ENCODE measurements around the gene TLCD5.
A peak's percentile ranks its signal among the peaks of the same experiment; 100 is the strongest.

The TLCD5 gene

DNA sequence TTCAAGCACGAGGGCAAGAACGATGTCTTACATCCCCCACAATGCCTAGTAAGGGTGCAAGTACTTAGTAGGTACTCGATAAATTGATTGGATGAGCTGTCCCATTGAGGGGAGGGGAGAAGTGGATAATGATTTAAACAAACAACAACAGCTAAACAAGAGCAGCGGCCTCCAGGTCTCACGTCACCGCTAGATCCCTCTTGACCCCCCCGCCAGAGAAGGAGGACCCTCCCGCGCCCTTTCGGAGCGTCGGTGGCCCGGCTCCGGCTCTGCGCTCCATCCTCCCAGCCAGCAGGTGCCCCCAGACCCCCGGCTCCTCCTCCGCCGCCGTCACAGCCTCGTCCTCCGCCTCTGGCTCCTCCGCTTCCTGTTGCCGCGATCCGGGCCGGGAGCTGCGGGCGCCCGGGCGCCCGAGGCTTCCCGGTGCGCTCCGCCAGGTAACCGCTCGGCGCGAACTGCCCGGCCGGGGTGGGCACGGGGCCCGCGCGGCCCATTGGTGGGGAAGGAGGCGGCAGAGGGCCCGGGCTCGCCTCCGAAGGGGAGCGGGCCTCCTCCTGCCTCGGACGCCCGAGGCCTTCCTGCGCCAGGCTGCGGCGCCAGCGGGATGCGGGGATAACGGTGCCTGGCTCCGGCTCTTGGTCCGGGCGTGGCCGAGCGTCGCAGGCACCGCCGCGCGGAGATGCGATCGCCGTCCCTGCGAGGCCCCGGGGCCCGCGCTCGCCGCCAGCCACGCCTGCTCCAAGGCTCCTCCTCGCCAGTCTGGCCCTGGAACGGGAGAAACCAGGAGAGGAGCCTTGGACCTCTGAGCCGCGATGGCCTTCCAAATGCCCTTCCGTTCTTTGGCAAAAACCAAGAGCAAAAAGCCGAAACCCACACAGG, at the start of gene TLCD5:
TLCD5 (plus strand) TSS at position 368 of the 879 bp plus-strand sequence. CDS start 2,143 bp downstream, outside the sequence.
- no peak for DNase-seq

DNA sequence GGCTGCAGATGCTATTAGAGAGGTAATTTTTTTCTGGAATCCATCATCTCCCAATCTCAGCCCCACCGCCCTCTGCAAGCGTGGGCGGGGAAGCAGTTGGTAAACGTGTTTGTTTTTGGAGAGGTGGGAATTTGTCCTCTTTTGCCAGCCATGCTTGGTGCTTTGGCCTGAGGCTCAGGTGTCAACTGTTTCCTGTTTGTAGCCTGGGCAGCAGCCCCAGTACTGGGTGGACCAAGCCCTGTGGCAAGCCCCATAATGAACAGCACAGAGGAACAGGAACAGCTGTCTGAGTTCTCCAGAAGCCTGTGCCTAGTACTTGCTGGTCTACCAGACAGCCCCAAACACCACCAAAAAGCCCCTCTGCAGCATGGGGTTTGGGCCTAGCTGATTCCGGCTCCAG, 45.6 kb upstream of the TLCD5 start:
- DNase-seq, result no peak

DNA sequence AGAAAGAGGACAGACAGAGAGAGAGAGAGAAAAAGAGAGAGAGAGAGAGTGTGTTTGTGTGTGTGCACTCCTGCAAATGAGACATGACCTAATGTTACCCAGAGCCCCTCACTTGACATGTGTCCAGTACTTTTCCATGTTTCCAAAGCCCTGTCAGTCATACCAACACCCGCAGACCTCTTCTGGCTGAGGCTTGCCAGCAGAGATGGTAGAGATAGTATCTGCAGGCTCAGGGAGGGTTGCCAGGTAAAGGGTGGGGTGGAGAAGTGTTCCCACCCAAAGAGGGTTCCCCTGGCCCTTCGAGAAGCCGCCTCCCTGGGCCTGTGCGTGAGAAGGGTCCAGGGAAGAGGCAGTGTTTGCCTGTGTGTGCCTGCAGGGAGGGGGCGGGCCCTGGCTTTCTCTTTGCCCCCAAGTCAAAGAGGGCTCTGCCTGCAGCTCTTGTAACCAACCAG, 44.5 kb upstream of the TLCD5 start:
- no peak for DNase-seq

DNA sequence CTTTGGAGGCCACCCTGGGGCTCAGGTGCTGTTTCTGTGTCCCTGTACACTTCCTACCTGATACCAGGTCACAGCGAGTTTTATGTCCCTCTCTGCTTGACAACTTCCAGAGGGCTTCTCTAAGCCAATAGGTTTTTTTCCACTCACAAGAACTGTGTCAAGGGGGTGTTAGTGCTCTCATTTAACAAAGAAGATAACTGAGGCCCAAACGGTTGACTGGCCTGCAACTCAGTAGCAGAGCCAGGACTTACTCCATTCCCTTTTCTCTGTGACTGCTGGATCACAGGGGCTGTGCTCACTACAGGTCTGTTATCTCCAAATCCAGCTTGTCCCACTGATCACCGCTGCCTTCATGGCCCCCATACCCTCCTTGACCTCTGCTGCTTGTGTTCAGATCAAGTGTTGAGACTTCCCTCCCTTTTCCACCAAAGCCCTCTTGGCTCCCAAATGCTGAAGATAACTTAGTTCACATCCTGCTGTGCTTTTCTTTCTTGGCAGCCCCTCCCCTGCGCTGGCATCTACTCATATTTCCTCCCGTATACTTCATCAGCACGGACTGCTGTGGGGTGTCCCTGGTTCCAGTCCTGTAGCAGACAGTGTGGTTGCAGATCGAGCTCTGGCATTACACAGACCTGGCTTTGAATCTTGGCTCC, 43.8 kb upstream of the TLCD5 start:
- no peak for DNase-seq

DNA sequence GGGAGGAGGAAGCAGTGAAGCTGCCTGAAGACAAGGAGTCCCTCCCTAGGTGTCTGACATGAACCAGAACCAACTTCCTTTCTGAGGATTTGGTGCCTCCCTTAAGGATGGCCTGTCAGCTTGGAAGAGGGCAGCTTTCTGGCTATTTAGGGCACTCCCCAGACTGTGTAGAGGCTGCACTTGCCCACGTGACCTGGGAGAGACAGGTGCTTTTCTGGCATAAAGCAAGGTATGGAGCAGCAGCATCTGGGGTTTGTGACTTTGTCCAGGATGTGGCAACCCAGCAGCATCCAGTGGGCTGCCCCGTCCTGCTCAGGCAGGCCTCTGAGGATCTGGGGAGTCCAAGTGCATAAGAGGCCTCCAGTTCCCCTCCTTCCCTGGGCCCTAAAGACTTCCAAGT, 42.0 kb upstream of the TLCD5 start:
- DNase-seq, result no peak

DNA sequence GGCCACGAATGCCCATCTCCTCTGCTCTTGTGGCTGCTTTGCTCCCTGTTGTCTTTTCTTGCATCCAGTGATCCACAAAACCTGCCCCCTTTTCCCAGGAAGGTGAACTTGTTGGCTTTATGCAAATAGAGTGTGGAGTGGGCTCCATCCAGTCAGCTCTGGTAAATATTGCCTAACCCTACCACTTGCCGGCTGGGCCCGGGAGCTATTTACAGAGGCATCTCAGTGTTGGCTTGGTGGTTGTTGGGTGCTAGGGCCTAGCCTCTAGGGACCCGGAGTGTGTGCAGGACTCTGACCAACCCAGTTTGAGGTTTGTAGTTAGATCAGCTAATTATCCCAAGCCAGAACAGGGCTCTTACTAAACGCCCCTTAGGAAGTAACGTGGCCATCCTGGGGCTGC, 40.8 kb upstream of the TLCD5 start:
- no peak for DNase-seq

DNA sequence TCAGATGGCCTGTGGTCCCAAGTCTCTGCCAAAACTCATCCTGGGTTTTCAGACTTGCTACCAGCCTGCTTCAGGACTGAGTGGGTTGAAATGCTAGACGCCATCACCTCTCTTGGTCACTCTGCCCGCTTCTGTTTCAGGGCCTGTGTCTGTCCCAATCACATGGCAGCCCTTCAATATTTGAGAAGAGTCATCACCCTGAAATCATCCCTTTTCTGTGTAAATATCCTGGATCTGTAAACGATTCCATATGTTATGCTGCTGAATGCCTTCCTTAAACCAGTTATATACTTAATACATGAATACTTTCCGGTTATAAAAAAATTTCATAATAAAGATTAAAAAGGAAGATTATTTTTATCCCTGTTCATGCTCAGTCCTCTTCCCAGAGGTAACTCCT, 39.8 kb upstream of the TLCD5 start:
- DNase-seq, result no peak

DNA sequence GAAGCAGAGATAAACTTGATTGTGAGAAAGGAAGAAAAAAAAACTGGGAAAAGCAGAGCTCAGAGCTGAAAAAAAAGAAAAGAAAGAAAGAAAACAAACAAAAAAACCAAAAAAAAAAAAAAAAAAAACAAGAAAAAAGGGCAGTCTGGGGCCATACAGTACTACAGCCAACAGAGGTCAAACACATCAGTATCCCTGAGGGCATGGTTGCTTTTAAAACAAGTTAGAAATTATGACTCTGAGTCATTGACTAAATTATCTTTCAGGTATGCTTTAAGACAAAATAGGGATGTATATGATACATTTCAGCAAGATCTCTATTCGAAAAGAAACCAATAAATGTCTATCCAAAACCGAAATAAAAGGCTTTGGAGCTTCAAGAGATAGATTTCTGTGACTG, 37.1 kb upstream of the TLCD5 start:
- no peak for DNase-seq

DNA sequence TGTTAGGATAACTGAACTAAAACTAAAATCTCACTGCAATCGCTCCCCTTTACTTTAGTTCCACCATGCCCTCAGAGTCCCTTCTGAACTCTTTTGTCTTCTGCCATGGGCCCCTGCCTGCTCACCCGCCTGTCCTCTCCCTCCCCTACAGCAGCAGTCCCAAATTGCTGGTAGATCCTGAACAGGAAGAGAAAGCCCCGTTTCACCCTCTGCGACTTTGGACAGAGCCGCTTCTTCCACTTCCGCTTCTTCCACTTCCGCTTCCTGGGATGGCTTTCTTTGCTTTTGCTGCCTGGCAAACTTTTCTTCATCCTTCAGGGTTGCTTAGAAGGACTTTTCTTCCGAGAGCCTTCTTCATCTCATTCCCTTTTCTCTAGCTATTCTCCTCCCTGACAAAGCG, 35.7 kb upstream of the TLCD5 start:
- DNase-seq, result peak; percentile 8

DNA sequence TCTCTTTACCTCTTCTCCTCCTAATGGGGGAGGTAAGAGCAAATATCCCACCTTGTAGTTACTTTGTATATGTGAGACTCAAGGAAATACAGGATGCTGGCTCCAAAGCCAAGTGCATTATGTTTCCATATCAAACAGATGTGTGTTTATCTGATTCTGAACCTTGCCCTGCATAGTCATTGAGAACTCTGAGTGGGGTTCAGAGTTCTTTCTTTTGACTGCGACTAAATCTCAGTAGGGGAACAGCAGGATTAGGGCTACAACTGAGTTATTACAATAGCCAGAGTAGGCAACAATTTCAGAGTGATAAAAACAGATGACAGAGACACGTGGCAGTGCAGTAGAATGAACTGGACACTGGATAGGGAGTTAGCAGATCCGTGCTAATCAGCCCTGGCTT, 34.1 kb upstream of the TLCD5 start:
- DNase-seq, result no peak

DNA sequence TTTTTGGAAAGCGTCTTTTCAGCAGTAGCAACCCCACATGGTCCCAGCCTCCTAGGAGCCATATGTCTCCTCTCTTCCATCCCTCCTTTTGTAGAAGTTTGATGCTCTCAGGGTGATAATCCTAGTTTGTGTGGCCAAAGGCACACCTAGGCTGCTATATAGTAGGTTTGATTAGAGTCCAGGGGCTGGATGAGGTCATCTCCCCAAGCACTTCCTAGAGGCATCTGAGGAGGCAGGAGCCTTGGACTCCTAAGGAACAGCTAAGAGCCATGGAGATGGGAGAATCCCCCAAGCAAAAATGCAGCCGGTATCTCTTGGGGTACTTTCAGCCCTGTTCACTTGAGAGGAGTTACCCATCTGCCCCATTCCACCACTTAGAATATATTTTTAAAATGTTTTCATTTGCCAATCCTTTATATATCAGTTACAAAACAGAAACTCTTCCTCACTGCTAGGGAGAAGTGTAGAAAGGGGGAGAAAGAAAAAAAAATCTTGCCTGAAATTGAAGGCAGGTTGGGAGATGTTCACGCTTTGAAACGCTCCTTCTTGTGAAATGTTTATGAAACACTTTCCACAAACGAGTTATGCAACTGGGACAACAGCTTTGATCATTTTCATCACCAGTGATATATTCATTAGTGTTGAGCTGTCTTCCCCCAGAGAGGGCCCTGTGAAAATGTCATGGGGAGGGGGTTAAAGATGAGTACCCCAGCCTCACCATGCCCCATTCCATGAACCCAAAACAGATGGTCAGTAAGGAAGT, 31.9 kb upstream of the TLCD5 start:
- DNase-seq, result no peak

DNA sequence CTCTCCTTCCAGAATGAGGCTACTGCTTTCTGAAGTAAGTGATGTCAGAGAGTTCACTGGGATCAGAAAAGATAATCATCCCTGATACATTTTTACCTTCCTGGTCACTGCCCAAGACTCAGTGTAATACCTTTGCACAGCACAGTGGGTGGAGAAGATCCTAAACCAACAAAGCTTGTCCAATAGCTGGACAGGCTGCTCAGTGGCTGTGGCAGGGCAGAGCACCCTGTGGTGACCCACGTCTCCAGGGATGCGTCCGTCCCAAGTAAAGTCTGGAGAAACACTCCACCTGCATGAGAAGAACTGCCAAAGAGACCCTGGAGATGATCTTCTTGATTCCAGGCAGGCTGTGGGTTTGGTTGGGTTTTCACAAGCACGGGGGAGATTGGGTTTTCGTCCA, 31.0 kb upstream of the TLCD5 start:
- no peak for DNase-seq

DNA sequence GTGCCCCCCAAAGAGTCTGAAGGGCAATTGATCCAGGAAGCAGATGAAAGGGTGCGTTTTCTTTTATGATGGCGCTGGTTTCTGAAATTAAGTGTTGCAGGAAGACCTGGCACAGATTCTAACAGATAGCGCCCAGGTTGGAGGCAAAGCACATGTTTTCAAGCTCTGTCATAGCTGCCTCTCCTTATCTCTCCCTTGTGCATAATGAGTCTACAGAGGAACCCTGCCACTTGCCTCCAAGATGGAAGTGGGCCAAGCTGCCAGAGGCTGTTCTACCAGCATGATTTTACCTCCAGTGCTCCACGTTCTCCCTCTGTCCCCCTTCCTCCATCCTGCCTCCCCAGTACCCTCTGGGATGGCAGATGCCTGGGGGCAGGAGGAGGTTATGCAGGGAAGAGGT, 30.0 kb upstream of the TLCD5 start:
- DNase-seq, result no peak

DNA sequence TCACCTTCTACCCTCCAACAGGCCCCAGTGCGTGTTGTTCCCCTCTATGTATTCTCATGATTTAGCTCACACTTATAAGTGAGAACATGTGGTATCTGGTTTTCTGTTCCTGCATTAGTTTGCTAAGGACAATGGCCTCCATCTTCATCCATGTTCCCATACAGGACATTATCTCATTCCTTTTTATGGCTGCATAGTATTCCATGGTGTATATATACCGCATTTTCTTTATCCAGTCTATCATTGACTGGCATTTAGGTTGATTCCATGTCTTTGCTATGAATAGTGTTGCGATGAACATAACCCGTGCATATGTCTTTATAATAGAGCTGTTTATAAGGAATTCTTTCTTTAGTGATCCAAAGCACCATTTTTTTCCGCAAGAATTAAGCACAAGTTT, 28.5 kb upstream of the TLCD5 start:
- DNase-seq, result no peak

DNA sequence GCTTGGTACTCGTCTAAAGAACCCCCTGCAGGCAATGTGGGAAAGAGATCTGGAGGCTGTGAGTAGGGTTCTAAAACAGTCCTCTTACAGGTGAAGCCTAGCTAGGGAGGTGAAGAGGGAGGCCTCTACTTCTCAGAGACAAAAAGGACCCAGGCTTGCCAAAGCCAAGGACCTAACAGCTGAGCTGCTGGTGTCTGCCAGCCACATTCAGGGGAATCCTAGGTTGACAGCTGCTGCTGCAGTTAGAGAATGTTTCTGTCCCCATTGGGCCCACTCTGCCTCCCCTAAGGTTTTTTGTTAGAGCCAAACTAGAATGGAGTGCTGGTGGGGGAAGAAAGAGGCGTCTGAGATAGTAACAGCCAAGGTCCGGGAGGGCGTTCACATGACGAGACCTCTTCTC, 26.6 kb upstream of the TLCD5 start:
- DNase-seq, result no peak

DNA sequence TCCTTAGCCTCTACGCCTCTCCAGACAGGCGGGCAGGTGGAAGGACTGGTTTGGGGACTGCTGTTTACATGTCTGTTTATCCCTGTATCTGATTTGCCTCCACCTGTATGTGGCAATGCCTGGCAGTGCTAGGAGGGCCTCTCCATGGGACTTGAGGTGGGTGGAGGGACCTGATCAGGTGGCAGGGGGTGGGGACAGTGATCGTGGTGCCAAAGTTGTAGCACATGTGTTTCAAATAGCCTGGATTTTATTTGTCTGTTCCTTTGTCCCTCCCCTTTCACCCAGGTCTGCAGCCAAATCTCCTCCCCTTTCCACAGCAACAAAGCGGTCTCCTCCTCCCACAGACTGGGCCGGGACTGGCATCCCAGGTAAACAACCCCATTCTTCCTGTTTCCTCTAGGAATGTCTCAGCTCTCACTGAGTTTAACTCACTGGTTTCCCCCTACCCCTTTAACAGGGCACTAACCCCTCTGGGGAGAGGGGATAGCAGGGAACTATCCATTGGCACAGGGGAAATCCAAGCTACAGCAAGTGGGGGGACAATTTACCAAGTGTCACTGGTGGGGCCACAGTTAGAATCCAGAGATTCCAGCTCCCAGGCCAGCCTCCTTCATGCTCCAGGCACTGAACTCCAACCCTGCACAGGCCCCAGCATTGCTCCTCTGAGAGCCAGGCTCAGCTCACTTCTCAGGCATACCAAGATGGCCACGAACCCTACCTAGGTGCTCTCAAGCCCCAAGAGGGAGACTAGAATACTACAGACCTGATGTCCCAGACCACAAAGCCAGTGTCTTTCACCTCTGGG, 22.9 kb upstream of the TLCD5 start:
- no peak for DNase-seq

DNA sequence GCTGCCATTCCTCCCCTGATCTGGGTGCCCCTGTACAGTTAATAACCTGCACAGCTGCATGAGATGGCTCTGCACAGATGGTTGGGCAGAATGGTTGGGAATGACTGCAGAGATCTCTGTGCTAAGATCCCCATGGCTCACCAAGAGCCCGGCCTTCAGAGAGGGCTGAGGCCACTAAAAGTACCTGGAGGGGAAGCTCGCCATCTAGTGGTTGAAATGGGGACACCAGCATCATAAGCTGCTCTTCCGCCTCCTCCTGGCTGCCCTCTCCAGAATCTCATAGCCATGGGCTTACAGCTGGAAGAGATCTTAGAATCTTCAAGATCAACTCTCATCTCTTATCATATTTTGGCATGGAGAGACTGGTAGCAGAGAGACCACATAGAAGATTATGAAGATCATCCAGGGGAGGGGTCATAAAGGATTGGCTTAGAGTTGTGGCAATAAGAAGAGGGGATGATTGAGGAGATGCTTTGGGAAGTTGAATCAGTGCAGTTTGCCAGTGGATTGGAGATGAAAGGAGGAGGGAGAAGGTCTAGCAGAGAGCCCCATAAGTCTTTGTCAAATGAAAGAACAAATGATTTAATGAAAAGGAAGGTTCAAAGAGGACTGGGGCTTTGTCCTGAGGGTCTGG, 22.0 kb upstream of the TLCD5 start:
- peak; percentile 87 for DNase-seq

DNA sequence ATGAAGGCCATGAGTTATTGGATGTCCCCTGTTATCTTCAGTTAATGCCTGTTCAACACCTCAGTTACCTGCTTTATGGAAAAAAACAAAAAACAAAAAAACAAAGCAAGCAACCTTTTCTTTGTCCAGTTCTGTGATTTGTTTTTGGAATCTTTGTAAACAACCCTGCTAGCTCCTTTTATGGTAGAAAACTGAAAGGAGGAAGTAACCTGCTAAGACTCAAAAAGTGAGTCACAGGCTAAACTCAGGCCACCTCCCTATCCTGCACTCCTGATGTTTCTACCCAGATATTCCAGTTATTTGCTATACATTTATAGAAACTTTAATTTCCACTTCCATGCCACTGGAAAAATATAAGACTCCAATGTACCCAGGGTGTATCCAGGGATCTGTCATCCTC, 20.6 kb upstream of the TLCD5 start:
- peak; percentile 27 for DNase-seq

DNA sequence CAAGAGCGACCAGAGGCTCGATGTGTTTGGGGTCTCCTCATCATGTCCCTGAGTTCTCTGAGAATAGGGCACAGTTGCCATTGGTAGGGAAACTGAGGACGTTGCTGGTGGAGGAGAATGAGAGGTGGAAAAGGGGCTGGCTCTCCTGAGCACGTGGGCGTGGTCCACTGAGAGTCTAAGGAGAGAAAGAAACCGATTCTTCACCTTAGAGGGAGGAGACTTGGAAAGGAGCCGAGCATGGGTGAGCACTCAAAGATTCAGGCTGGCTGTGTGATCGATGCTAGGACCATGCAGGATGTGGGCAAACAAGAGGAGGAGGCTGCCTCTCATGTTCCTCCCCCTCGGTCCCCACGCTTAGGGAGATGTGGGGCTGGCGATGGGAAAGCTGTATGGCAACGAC, 19.8 kb upstream of the TLCD5 start:
- no peak for DNase-seq

DNA sequence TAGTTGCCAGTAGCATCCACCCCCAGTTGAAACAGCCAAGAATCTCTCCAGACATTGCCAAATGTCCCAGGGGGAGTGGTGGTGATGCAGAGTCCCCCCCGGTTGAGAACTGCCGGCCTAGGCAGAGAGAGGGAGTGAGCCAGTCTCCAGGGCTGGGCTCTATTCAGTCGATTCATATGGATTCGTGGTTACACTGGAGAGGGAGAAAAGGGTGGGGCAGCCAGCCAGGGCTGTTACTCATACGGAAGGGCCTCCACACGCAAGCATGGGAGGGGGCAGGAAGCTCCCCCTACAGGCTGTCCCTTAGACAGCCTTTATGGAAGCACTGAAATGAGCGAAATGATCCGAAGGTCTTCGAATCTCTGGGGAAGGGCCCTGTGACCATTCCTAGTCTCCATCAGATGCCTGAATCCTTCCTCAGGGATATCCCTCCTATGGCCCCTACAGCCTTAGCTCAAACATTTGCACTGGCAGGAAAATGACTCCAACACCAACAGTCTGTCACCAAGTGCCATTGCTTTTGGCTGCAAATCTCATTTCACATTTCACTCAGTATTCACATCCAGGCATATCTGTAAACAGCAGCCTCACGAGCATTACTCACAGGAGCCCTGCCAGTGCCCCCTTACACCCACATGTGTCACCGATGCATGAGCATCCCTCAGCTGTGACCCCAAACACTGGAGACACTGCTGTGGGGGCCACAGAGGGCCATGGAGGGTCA, 18.4 kb upstream of the TLCD5 start:
- no peak for DNase-seq

DNA sequence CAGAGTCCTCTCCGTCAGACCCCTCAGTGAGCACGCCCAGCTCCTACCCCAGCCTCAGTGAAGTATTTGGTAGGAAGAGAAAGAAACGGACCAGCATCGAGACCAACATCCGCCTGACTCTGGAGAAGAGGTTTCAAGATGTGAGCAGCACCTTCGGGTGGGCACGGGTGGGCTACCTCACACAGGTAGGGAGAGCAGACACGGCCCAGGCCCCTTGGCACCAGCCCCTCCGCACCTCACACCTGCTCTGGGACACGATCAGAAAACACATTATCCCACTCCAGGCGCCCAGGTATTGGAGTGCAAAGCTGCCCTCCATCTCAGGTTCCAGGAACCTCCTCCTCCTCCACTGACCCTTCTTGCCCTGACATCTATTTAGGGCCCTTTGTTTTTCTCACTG, 17.6 kb upstream of the TLCD5 start:
- DNase-seq, result no peak

DNA sequence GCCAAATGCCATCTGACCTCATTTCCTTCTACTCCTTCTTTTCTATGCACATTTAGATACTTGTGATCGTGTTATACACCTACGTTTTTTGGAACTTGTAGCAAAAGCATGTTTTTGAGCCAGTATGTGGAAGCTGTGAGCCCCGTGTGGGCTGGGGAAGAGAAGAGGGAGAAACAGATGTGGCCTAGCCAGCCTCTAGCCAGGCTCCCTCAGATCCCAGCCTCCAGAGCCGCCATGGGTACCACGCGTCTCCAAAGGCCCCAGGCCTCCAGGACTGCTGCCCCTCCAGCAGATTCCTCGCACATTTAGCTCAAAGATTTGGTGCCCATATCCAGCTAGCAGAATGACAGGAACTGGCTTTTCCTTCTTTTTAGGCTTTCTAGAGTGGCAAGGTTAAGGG, 17.0 kb upstream of the TLCD5 start:
- no peak for DNase-seq

Measured in suppressor macrophage treated with lipopolysaccharide for 4 hours (primary cell).